ENCODE results near the gene TRIM3. TPM values are rescaled to one million over a fixed set of nuclear protein-coding genes. Genes with fewer than 3 reads are reported as not detected.
A peak's percentile ranks its signal among the peaks of the same experiment; 100 is the strongest.

Gene TRIM3
- total and polyA plus RNA-seq, 2 experiments from 2014 or later: 21.9 to 25.3 TPM

GRCh38 chr11:6406370-6406769 is 67.4 kb downstream of the TRIM3 start:
- no peak for TF ChIP-seq CTCF (IDR thresholded peaks at IDR 0.05; ENCODE audit: low read depth, low read length)
- DNase-seq (ENCODE audit: low read depth in 1 of 2, low spot score in 1 of 2): no peak
- Histone ChIP-seq H3K9me3 (ENCODE audit: low read depth) (no peaks in the 10 kb centered on the region), H3K4me1 (ENCODE audit: low read depth) (no peaks in the 10 kb centered on the region), H3K4me3 (no peak overlapping the region), H3K36me3 (peaks cover 14% of the 10 kb centered on the region), H3K27ac (no peak overlapping the region), H3K27me3 (no peaks in the 10 kb centered on the region)

GRCh38 chr11:6405846-6406245 is 67.9 kb downstream of the TRIM3 start:
- Histone ChIP-seq H3K36me3 (peaks cover 17% of the 10 kb centered on the region), H3K4me1 (ENCODE audit: low read depth) (no peaks in the 10 kb centered on the region), H3K27me3 (no peaks in the 10 kb centered on the region), H3K27ac (no peak overlapping the region), H3K4me3 (no peak overlapping the region), H3K9me3 (ENCODE audit: low read depth) (no peaks in the 10 kb centered on the region)
- no peak for DNase-seq (ENCODE audit: low read depth in 1 of 2, low spot score in 1 of 2)
- no peak for TF ChIP-seq CTCF (IDR thresholded peaks at IDR 0.05; ENCODE audit: low read depth, low read length)

- no peak overlapping the region for H3K27ac ChIP-seq
- TF ChIP-seq CTCF (IDR thresholded peaks at IDR 0.05; ENCODE audit: low read depth, low read length): no peak
- no peaks in the 10 kb centered on the region for H3K4me1 ChIP-seq (ENCODE audit: low read depth)
- no peaks in the 10 kb centered on the region for H3K27me3 ChIP-seq
- H3K9me3 ChIP-seq (ENCODE audit: low read depth): no peaks in the 10 kb centered on the region
- DNase-seq (ENCODE audit: low read depth in 1 of 2, low spot score in 1 of 2): peak in 1 of 2 donors; percentile 31
- H3K4me3 ChIP-seq: no peak overlapping the region
- peaks cover 14% of the 10 kb centered on the region for H3K36me3 ChIP-seq
Observed at GRCh38 chr11:6405052-6405667, 68.6 kb downstream of the TRIM3 start.

- Histone ChIP-seq H3K9me3 (ENCODE audit: low read depth) (no peaks in the 10 kb centered on the region), H3K27ac (no peak overlapping the region), H3K4me3 (no peak overlapping the region)
Observed at GRCh38 chr11:6404342-6405051, 69.2 kb downstream of the TRIM3 start.

GRCh38 chr11:6403539-6403938 is 70.2 kb downstream of the TRIM3 start:
- no peak overlapping the region for H3K4me3 ChIP-seq
- H3K9me3 ChIP-seq (ENCODE audit: low read depth): no peaks in the 10 kb centered on the region
- DNase-seq (ENCODE audit: low read depth in 1 of 2, low spot score in 1 of 2): no peak
- TF ChIP-seq CTCF (IDR thresholded peaks at IDR 0.05; ENCODE audit: low read depth, low read length): no peak
- H3K36me3 ChIP-seq: peaks cover 8% of the 10 kb centered on the region
- H3K27me3 ChIP-seq: no peaks in the 10 kb centered on the region
- no peak overlapping the region for H3K27ac ChIP-seq
- no peaks in the 10 kb centered on the region for H3K4me1 ChIP-seq (ENCODE audit: low read depth)

More at GRCh38 chr11:6404342-6405051, 69.2 kb downstream of the TRIM3 start:
- Histone ChIP-seq H3K36me3 (peaks cover 8% of the 10 kb centered on the region), H3K4me1 (ENCODE audit: low read depth) (no peaks in the 10 kb centered on the region), H3K27me3 (no peaks in the 10 kb centered on the region)
- no peak for DNase-seq (ENCODE audit: low read depth in 1 of 2, low spot score in 1 of 2)
- TF ChIP-seq CTCF (IDR thresholded peaks at IDR 0.05; ENCODE audit: low read depth, low read length): no peak
